HCT116 (cell line): ENCODE results near the gene SEMA5B. TPM values are rescaled to one million over a fixed set of nuclear protein-coding genes. Genes with fewer than 3 reads are reported as not detected.

Experiments
- ATAC-seq: fragments of 200-7000 bp; cut with Tn5 transposase; 2 replicates; pipeline ENCODE4 v1.9.1; 2020; ENCODE audit warnings: mild to moderate bottlenecking, moderate library complexity
- BruUV-seq: library from RNA; stranded (reverse); fragments of 400-500 nt; replicated peaks from 2 replicates; lab custom pipeline; 2021; lab: Mats Ljungman, UMichigan
- CTCF ChIA-PET: fragments of 300-600 bp; sonication (Branson Sonifier 250); formaldehyde crosslinking; loops from one replicate; lab custom pipeline; 2021; ENCODE audit warnings: antibody characterized with exemption; lab: Charles Lee
- POLR2A ChIA-PET: fragments of 300-600, 350-600 bp; sonication (Branson Sonifier 250); formaldehyde crosslinking; loops from one replicate; lab custom pipeline; 2021; ENCODE audit warnings: antibody characterized with exemption; lab: Charles Lee
- RAD21 ChIA-PET, 2 experiments: fragments of 300-600 bp; sonication (Branson Sonifier 250); formaldehyde crosslinking; loops; one replicate each; lab custom pipeline; 2023; ENCODE audit warnings: low total read pairs in 2 of 2; ENCODE audit not compliant: uncharacterized antibody in 2 of 2, unreplicated experiment in 2 of 2, low non-redundant PET in 1 of 2; lab: Charles Lee
- DNase-seq: peaks from one replicate; pipeline ENCODE4 v3.0.0-alpha.2; 2010; ENCODE audit warnings: low read depth, low spot score
- H2AFZ ChIP-seq: fragments of 200-600 bp; shearing (Covaris generic), sonication (generic); 2 replicates; pipeline ENCODE4 v1.6.1; 2017; ENCODE audit warnings: low read depth, mixed run types, mixed read lengths, antibody characterized with exemption, low read length; ENCODE audit not compliant: poor library complexity, severe bottlenecking
- H3K27ac ChIP-seq: 2 replicates; pipeline ENCODE4 v1.5.1; 2012; ENCODE audit warnings: low read depth, low read length
- H3K27me3 ChIP-seq: fragments of 200-600 bp; sonication (generic); 2 replicates; pipeline ENCODE4 v1.6.1; 2016; ENCODE audit warnings: mixed run types, low read length, mixed read lengths; ENCODE audit not compliant: insufficient read depth
- H3K36me3 ChIP-seq, 2 experiments: fragments of 200-500 bp in 1 of 2; fragments of 200-600 bp in 1 of 2; sonication (Bioruptor generic) in 1 of 2; sonication (generic) in 1 of 2; 2 replicates each; pipeline versions ENCODE4 v1.5.1 to v1.6.1; 2014 to 2016; ENCODE audit warnings: low read length in 2 of 2, inconsistent platforms in 1 of 2, mixed read lengths in 1 of 2, mixed run types in 1 of 2; ENCODE audit not compliant: insufficient read depth in 2 of 2, control insufficient read depth in 1 of 2
- H3K4me1 ChIP-seq, 2 experiments: fragments of 200-600 bp in 1 of 2; sonication (generic) in 1 of 2; 2 replicates each; pipeline versions ENCODE4 v1.5.1 to v1.6.1; 2012 to 2017; ENCODE audit warnings: low read length in 2 of 2, inconsistent platforms in 1 of 2, mild to moderate bottlenecking in 1 of 2, mixed read lengths in 1 of 2, mixed run types in 1 of 2, moderate library complexity in 1 of 2; ENCODE audit not compliant: insufficient read depth in 2 of 2, control insufficient read depth in 1 of 2
- H3K4me2 ChIP-seq: fragments of 200-600 bp; sonication (generic); 2 replicates; pipeline ENCODE4 v1.6.1; 2017; ENCODE audit warnings: mixed run types, low read length, mixed read lengths
- H3K4me3 ChIP-seq, 2 experiments: fragments of 200-600 bp in 1 of 2; sonication (generic) in 1 of 2; replicated peaks in 1 of 2; 2 replicates each; pipeline ENCODE4 v1.5.1; 2011 to 2016; ENCODE audit warnings: low read length in 2 of 2, control low read depth in 1 of 2, low read depth in 1 of 2, mild to moderate bottlenecking in 1 of 2, mixed read lengths in 1 of 2, mixed run types in 1 of 2
- H3K79me2 ChIP-seq: fragments of 200-600 bp; sonication (generic); 2 replicates; pipeline ENCODE4 v1.6.1; 2017; ENCODE audit warnings: mild to moderate bottlenecking, mixed run types, low read length, moderate library complexity, mixed read lengths; ENCODE audit not compliant: insufficient read depth
- H3K9ac ChIP-seq: fragments of 200-600 bp; sonication (generic); 2 replicates; pipeline ENCODE4 v1.6.1; 2016; ENCODE audit warnings: low read length, mixed read lengths
- H3K9me2 ChIP-seq: fragments of 200-600 bp; sonication (generic), shearing (Covaris generic); 2 replicates; pipeline ENCODE4 v1.6.1; 2017; ENCODE audit warnings: mixed run types, mild to moderate bottlenecking, moderate library complexity; ENCODE audit not compliant: insufficient read depth
- H3K9me3 ChIP-seq, 2 experiments: fragments of 200-500 bp in 1 of 2; fragments of 200-600 bp in 1 of 2; sonication (Bioruptor generic) in 1 of 2; sonication (generic) in 1 of 2; 2 replicates each; pipeline ENCODE4 v1.6.1; 2014 to 2017; ENCODE audit warnings: low read length in 2 of 2, mixed read lengths in 2 of 2, inconsistent platforms in 1 of 2, low read depth in 1 of 2, mild to moderate bottlenecking in 1 of 2, mixed run types in 1 of 2, moderate library complexity in 1 of 2; ENCODE audit not compliant: control insufficient read depth in 1 of 2, insufficient read depth in 1 of 2
- H4K20me1 ChIP-seq: fragments of 200-600 bp; sonication (generic), shearing (Covaris generic); 2 replicates; pipeline ENCODE4 v1.6.1; 2017; ENCODE audit warnings: mixed run types, mild to moderate bottlenecking, moderate library complexity; ENCODE audit not compliant: insufficient read depth
- CBX3 ChIP-seq: IDR thresholded peaks from 2 replicates; pipeline ENCODE4 v1.6.1; 2012; ENCODE audit warnings: low read depth
- CEBPB ChIP-seq: IDR thresholded peaks from 2 replicates; pipeline ENCODE4 v1.6.1; 2012; ENCODE audit warnings: low read depth
- EGR1 ChIP-seq: IDR thresholded peaks from 2 replicates; pipeline ENCODE4 v1.6.1; 2012; ENCODE audit warnings: low read depth
- ELF1 ChIP-seq: IDR thresholded peaks from 2 replicates; pipeline ENCODE4 v1.6.1; 2012; ENCODE audit warnings: low read depth, borderline replicate concordance
- EZH2phosphoT487 ChIP-seq: fragments of 200-600 bp; IDR thresholded peaks from 2 replicates; pipeline ENCODE4 v1.6.1; 2018; ENCODE audit warnings: antibody characterized with exemption, borderline replicate concordance
- POLR2A ChIP-seq: IDR thresholded peaks from 2 replicates; pipeline ENCODE4 v1.7.0; 2011; ENCODE audit warnings: borderline replicate concordance; ENCODE audit not compliant: insufficient read depth, insufficient read length; ENCODE audit errors: extremely low read depth
- POLR2AphosphoS5 ChIP-seq: IDR thresholded peaks from 2 replicates; pipeline ENCODE4 v1.6.1; 2011; ENCODE audit warnings: mild to moderate bottlenecking, low read depth, low read length, moderate library complexity
- SP1 ChIP-seq: IDR thresholded peaks from 2 replicates; pipeline ENCODE4 v1.6.1; 2012; ENCODE audit warnings: low read depth
- SRF ChIP-seq: IDR thresholded peaks from 2 replicates; pipeline ENCODE4 v1.6.1; 2012; ENCODE audit warnings: low read depth
- TCF7L2 ChIP-seq: IDR thresholded peaks from 2 replicates; pipeline ENCODE4 v1.7.0; 2011; ENCODE audit warnings: borderline replicate concordance, inconsistent platforms; ENCODE audit not compliant: insufficient read depth, insufficient read length; ENCODE audit errors: extremely low read depth
- ZFX ChIP-seq: fragments of 450-650 bp; IDR thresholded peaks from 2 replicates; pipeline ENCODE4 v1.6.1; 2017
- intact Hi-C: fragments of 100-400 bp; cut with micrococcal nuclease; formaldehyde crosslinking; loops from 2 replicates; pipeline ENCODE4 v1.10.0; 2022
- total RNA-seq: library from RNA; stranded (reverse); gene quantifications from one replicate; pipeline ENCODE4 v1.2.1, GENCODE V29; 2021; ENCODE audit not compliant: unreplicated experiment
- TF ChIP-seq, protein P1 (sequence below): IDR thresholded peaks from 2 replicates; pipeline ENCODE4 v1.6.1; 2012

Gene SEMA5B
- total RNA-seq, 1 experiment from 2014 or later, result 0.15 TPM

DNA sequence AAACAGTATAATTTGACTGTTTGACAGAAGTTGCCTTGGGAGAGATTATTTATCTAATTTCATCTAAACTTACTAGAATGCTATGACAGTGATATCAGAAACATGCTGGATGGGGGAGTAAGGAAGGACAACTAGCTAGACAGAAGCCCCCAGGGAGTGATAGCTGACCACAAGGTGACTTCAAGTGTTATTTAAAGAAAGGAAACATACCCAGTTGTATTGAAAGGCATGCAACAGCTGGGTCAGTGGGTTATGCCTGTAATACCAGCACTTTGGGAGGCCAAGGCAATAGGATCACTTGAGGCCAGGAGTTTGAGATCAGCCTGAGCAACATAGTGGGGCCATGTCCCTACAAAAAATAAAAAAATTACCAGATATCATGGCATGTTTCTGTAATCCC lies 163.1 kb downstream of the SEMA5B start:
- Histone ChIP-seq H3K9me2 (no peaks in the 10 kb centered on the region), H3K4me3 (no peak overlapping the region), H3K4me2 (no peak overlapping the region), H3K4me1 (no peaks in the 10 kb centered on the region), H3K79me2 (no peaks in the 10 kb centered on the region), H2AFZ (no peak overlapping the region), H3K27me3 (no peaks in the 10 kb centered on the region), H3K9ac (no peak overlapping the region), H3K27ac (no peak overlapping the region), H3K36me3 (no peaks in the 10 kb centered on the region), H3K9me3 (no peaks in the 10 kb centered on the region), H4K20me1 (no peaks in the 10 kb centered on the region)
- ChIA-PET POLR2A (no interaction called here), CTCF (no interaction called here), RAD21 (no interaction called here)
- DNase-seq (no peak), ATAC-seq (no peak)
- TF ChIP-seq SRF (no peak), EZH2phosphoT487 (no peak)
- no TSS peak for BruUV-seq
- intact Hi-C loops, result no loop called here

DNA sequence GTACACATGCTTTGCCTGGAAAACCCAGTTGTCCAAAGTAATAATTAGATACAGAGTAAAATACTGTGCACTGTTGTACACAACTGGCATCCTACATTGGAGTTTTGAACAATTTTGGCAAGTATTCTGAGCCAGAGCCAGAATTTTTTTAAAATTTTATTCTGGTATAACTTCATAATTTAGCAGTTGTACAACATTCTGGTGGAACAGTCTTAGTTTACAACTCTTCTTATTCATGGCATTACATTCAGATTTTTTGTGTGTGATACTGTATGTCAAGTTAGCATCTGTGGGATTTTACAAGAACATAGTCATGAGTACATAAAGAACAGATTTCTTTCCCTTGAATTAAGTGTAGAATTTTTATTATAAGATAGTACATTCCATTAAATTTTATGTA lies 165.2 kb downstream of the SEMA5B start:
- H3K27ac ChIP-seq, result no peak overlapping the region
- no peaks in the 10 kb centered on the region for H3K27me3 ChIP-seq
- POLR2A ChIA-PET, result no interaction called here
- H3K79me2 ChIP-seq, result no peaks in the 10 kb centered on the region
- no peaks in the 10 kb centered on the region for H3K9me2 ChIP-seq
- TF ChIP-seq EZH2phosphoT487, result no peak
- no peak for TF ChIP-seq CBX3
- no peak for TF ChIP-seq POLR2A
- TF ChIP-seq, protein P1, sequence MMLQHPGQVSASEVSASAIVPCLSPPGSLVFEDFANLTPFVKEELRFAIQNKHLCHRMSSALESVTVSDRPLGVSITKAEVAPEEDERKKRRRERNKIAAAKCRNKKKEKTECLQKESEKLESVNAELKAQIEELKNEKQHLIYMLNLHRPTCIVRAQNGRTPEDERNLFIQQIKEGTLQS, result no peak
- no peak for TF ChIP-seq CEBPB
- TF ChIP-seq POLR2AphosphoS5, result no peak
- TF ChIP-seq EGR1, result no peak
- no peak for TF ChIP-seq ZFX
- TF ChIP-seq ELF1, result no peak
- no peak for TF ChIP-seq TCF7L2
- no peak for TF ChIP-seq SRF
- TF ChIP-seq SP1, result no peak
- H4K20me1 ChIP-seq, result no peaks in the 10 kb centered on the region
- CTCF ChIA-PET, result no interaction called here
- intact Hi-C loops, result no loop called here
- H3K9ac ChIP-seq, result no peak overlapping the region
- BruUV-seq, result no TSS peak
- no peak for DNase-seq
- no peaks in the 10 kb centered on the region for H3K9me3 ChIP-seq
- H3K4me3 ChIP-seq, result no peak overlapping the region
- H3K4me1 ChIP-seq, result no peaks in the 10 kb centered on the region
- no peaks in the 10 kb centered on the region for H3K36me3 ChIP-seq
- H3K4me2 ChIP-seq, result no peak overlapping the region
- no peak overlapping the region for H2AFZ ChIP-seq
- RAD21 ChIA-PET, result no interaction called here
- ATAC-seq, result no peak

Other genes starting within 250 kb of the SEMA5B start
- gene HSPBAP1, start 233.9 kb downstream of the SEMA5B start, total RNA-seq, result 6.6 TPM
- 11.3 TPM for gene SLC49A4, start 232.7 kb downstream of the SEMA5B start, total RNA-seq
- gene PDIA5, start 39.3 kb upstream of the SEMA5B start, total RNA-seq, result 50.8 TPM
- 10.6 TPM for gene SEC22A, start 174.2 kb upstream of the SEMA5B start, total RNA-seq